ENCODE results near the gene GET3.

The GET3 gene

GRCh38 chr19:12791345-12792050 is 54.2 kb downstream of the GET3 start, which contains the start of gene JUNB:
TSS of gene JUNB (plus strand) at chr19:12791486. CDS start at chr19:12791772, 286 bp downstream.
- Histone ChIP-seq H3K9me3 (ENCODE audit: insufficient read depth, low read depth, low read length) (no peaks in the 10 kb centered on the region), H4K20me1 (ENCODE audit: insufficient read depth, low read length, poor library complexity, severe bottlenecking) (no peaks in the 10 kb centered on the region), H3K79me2 (ENCODE audit: insufficient read depth, low read length) (peaks cover 21% of the 10 kb centered on the region), H3K4me2 (ENCODE audit: low read depth, low read length, poor library complexity, severe bottlenecking) (peak within 1 kb of the TSS; percentile 96), H3K9me2 (replicated peaks; ENCODE audit: low read depth, low read length) (no peaks in the 10 kb centered on the region), H3K4me3 (ENCODE audit: low read length, poor library complexity, severe bottlenecking) (peak within 1 kb of the TSS; percentile 96), H2AFZ (ENCODE audit: low read length) (peak within 1 kb of the TSS; percentile 78), H3K9ac (ENCODE audit: low read depth, low read length, poor library complexity, severe bottlenecking) (peak within 1 kb of the TSS; percentile 94), H3K36me3 (ENCODE audit: insufficient read depth, low read length) (no peaks in the 10 kb centered on the region), H3F3A (ENCODE audit: low read depth) (no peaks in the 10 kb centered on the region; the same call in 1 of the 2 replicates), H3K27me3 (ENCODE audit: insufficient read depth, low read length, poor library complexity, severe bottlenecking) (no peaks in the 10 kb centered on the region), H3K4me1 (ENCODE audit: insufficient read depth, low read length, poor library complexity, severe bottlenecking) (peaks cover 35% of the 10 kb centered on the region)
- no peak; the same call in 1 of the 2 replicates for TF ChIP-seq CTCF (conservative IDR thresholded peaks at IDR 0.05; ENCODE audit: low read length)
- TF ChIP-seq EZH2phosphoT487 (IDR thresholded peaks at IDR 0.05; ENCODE audit: borderline replicate concordance): no peak

- peaks cover 21% of the 10 kb centered on the region for H3K79me2 ChIP-seq (ENCODE audit: insufficient read depth, low read length)
- H3F3A ChIP-seq (ENCODE audit: low read depth): no peaks in the 10 kb centered on the region; the same call in 1 of the 2 replicates
- no peaks in the 10 kb centered on the region for H3K36me3 ChIP-seq (ENCODE audit: insufficient read depth, low read length)
- TF ChIP-seq CTCF (conservative IDR thresholded peaks at IDR 0.05; ENCODE audit: low read length) (no peak), EZH2phosphoT487 (IDR thresholded peaks at IDR 0.05; ENCODE audit: borderline replicate concordance) (no peak)
- peak overlapping the region; percentile 96 for H3K4me2 ChIP-seq (ENCODE audit: low read depth, low read length, poor library complexity, severe bottlenecking)
- H3K9ac ChIP-seq (ENCODE audit: low read depth, low read length, poor library complexity, severe bottlenecking): peak overlapping the region; percentile 94
- H3K9me3 ChIP-seq (ENCODE audit: insufficient read depth, low read depth, low read length): no peaks in the 10 kb centered on the region
- H4K20me1 ChIP-seq (ENCODE audit: insufficient read depth, low read length, poor library complexity, severe bottlenecking): no peaks in the 10 kb centered on the region
- H2AFZ ChIP-seq (ENCODE audit: low read length): peak overlapping the region; percentile 78
- peak overlapping the region; percentile 96 for H3K4me3 ChIP-seq (ENCODE audit: low read length, poor library complexity, severe bottlenecking)
- no peaks in the 10 kb centered on the region for H3K27me3 ChIP-seq (ENCODE audit: insufficient read depth, low read length, poor library complexity, severe bottlenecking)
- peaks cover 35% of the 10 kb centered on the region for H3K4me1 ChIP-seq (ENCODE audit: insufficient read depth, low read length, poor library complexity, severe bottlenecking)
- H3K9me2 ChIP-seq (replicated peaks; ENCODE audit: low read depth, low read length): no peaks in the 10 kb centered on the region
These were observed 55.0 kb downstream of the GET3 start for GRCh38 chr19:12792051-12792852.

- Histone ChIP-seq H3K79me2 (ENCODE audit: insufficient read depth, low read length) (peaks cover 21% of the 10 kb centered on the region), H3K4me3 (ENCODE audit: low read length, poor library complexity, severe bottlenecking) (peak overlapping the region; percentile 96), H2AFZ (ENCODE audit: low read length) (peak overlapping the region; percentile 78), H3K27me3 (ENCODE audit: insufficient read depth, low read length, poor library complexity, severe bottlenecking) (no peaks in the 10 kb centered on the region), H3K9ac (ENCODE audit: low read depth, low read length, poor library complexity, severe bottlenecking) (peak overlapping the region; percentile 94), H3K4me2 (ENCODE audit: low read depth, low read length, poor library complexity, severe bottlenecking) (peak overlapping the region; percentile 96), H3K4me1 (ENCODE audit: insufficient read depth, low read length, poor library complexity, severe bottlenecking) (peaks cover 35% of the 10 kb centered on the region), H3K9me2 (replicated peaks; ENCODE audit: low read depth, low read length) (no peaks in the 10 kb centered on the region), H3K9me3 (ENCODE audit: insufficient read depth, low read depth, low read length) (no peaks in the 10 kb centered on the region), H4K20me1 (ENCODE audit: insufficient read depth, low read length, poor library complexity, severe bottlenecking) (no peaks in the 10 kb centered on the region), H3F3A (ENCODE audit: low read depth) (no peaks in the 10 kb centered on the region; the same call in 1 of the 2 replicates), H3K36me3 (ENCODE audit: insufficient read depth, low read length) (no peaks in the 10 kb centered on the region)
- TF ChIP-seq EZH2phosphoT487 (IDR thresholded peaks at IDR 0.05; ENCODE audit: borderline replicate concordance) (no peak), CTCF (conservative IDR thresholded peaks at IDR 0.05; ENCODE audit: low read length) (no peak)
These were observed 55.6 kb downstream of the GET3 start for GRCh38 chr19:12792853-12793289.

All from Loucy (cell line).